Keratinocyte (primary cell): ENCODE measurements around the gene CPVL. TPM values are rescaled to one million over a fixed set of nuclear protein-coding genes. Genes with fewer than 3 reads are reported as not detected.

Source experiments
- DNase-seq: peaks from one replicate; pipeline ENCODE4 v3.0.0-alpha.2; 2011; ENCODE audit warnings: low read depth, missing footprints, low spot score
- FAIRE-seq: peaks from 2 replicates; lab custom pipeline; 2011; peaks lifted over from hg19 to GRCh38; lab: Jason Lieb, UNC
- H2AFZ ChIP-seq: 2 replicates; pipeline ENCODE4 v1.6.0; 2012; ENCODE audit warnings: low read length, control low read depth, inconsistent platforms; ENCODE audit not compliant: control insufficient read depth
- H3K27ac ChIP-seq: 2 replicates; pipeline ENCODE4 v1.5.1; 2011; ENCODE audit warnings: low read length; ENCODE audit not compliant: control insufficient read depth, insufficient read depth
- H3K27me3 ChIP-seq: 3 replicates; pipeline ENCODE4 v1.6.0; 2011; ENCODE audit warnings: low read length; ENCODE audit not compliant: control insufficient read depth, insufficient read depth; ENCODE audit errors: extremely low read depth
- H3K36me3 ChIP-seq, 2 experiments: 2 replicates in 1 of 2; 3 replicates in 1 of 2; pipeline ENCODE4 v1.5.1; 2011; ENCODE audit warnings: low read length in 2 of 2, mild to moderate bottlenecking in 1 of 2; ENCODE audit not compliant: control insufficient read depth in 2 of 2, insufficient read depth in 2 of 2; ENCODE audit errors: extremely low read depth in 1 of 2
- H3K4me1 ChIP-seq: 3 replicates; pipeline ENCODE4 v1.5.1; 2011; ENCODE audit warnings: low read length; ENCODE audit not compliant: control insufficient read depth, insufficient read depth; ENCODE audit errors: extremely low read depth
- H3K4me2 ChIP-seq: 3 replicates; pipeline ENCODE4 v1.6.0; 2011; ENCODE audit warnings: low read depth, low read length; ENCODE audit not compliant: control insufficient read depth, insufficient read depth; ENCODE audit errors: extremely low read depth
- H3K4me3 ChIP-seq, 3 experiments: fragments of 200-600 bp in 1 of 3; sonication (generic) in 1 of 3; 2 replicates in 2 of 3; 3 replicates in 1 of 3; pipeline ENCODE4 v1.5.1; 2011 to 2016; ENCODE audit warnings: low read length in 3 of 3, mild to moderate bottlenecking in 3 of 3, control low read depth in 2 of 3, inconsistent platforms in 1 of 3, low read depth in 1 of 3, mixed read lengths in 1 of 3, mixed run types in 1 of 3, moderate library complexity in 1 of 3; ENCODE audit not compliant: control insufficient read depth in 2 of 3, insufficient read depth in 2 of 3; ENCODE audit errors: extremely low read depth in 1 of 3
- H3K79me2 ChIP-seq: 2 replicates; pipeline ENCODE4 v1.6.0; 2012; ENCODE audit warnings: low read length; ENCODE audit not compliant: control insufficient read depth, insufficient read depth
- H3K9ac ChIP-seq: 3 replicates; pipeline ENCODE4 v1.6.0; 2011; ENCODE audit warnings: low read length; ENCODE audit not compliant: control insufficient read depth, insufficient read depth; ENCODE audit errors: extremely low read depth
- H3K9me1 ChIP-seq: 3 replicates; pipeline ENCODE4 v1.6.0; 2011; ENCODE audit warnings: low read length; ENCODE audit not compliant: control insufficient read depth, insufficient read depth; ENCODE audit errors: extremely low read depth
- H3K9me3 ChIP-seq: 2 replicates; pipeline ENCODE4 v1.5.1; 2012; ENCODE audit warnings: low read depth, low read length; ENCODE audit not compliant: control insufficient read depth
- H4K20me1 ChIP-seq: 3 replicates; pipeline ENCODE4 v1.6.0; 2011; ENCODE audit warnings: low read length; ENCODE audit not compliant: control insufficient read depth, insufficient read depth; ENCODE audit errors: extremely low read depth
- EZH2 ChIP-seq: IDR thresholded peaks from one replicate; pipeline ENCODE4 v1.6.1; 2012; ENCODE audit warnings: inconsistent platforms, mild to moderate bottlenecking, low read length, moderate library complexity
- dilution Hi-C: fragments of 300-500 bp; cut with MboI; formaldehyde crosslinking; loops from one replicate; pipeline ENCODE4 v1.7.0; 2020; ENCODE audit warnings: low sequenced_read_pairs; ENCODE audit not compliant: extremely low pct_ligation_motif_present
- polyA plus RNA-seq, 5 experiments: library from polyadenylated mRNA; depleted of rRNA in 3 of 5; stranded (reverse) in 3 of 5; stranded (forward) in 1 of 5; unstranded in 1 of 5; fragments of >200 nt; gene quantifications; 1 replicate in 1 of 5; 2 replicates in 3 of 5; 3 replicates in 1 of 5; pipeline versions ENCODE4 v1.2.1 to v1.2.3, GENCODE V29; 2011 to 2012; ENCODE audit warnings: missing spikeins in 2 of 5, low read depth in 1 of 5, low replicate concordance in 1 of 5
- TF ChIP-seq, protein P1 (sequence below), 3 experiments: IDR thresholded peaks in 1 of 3; conservative IDR thresholded peaks in 1 of 3; optimal IDR thresholded peaks in 1 of 3; 2 replicates in 2 of 3; 3 replicates in 1 of 3; pipeline versions ENCODE3 to v1.5.1; 2011; ENCODE audit warnings: low read length in 3 of 3, mild to moderate bottlenecking in 3 of 3, moderate library complexity in 2 of 3, control low read depth in 1 of 3, inconsistent platforms in 1 of 3; ENCODE audit not compliant: insufficient read depth in 2 of 3; ENCODE audit errors: extremely low read depth in 1 of 3

The CPVL gene
- polyA plus RNA-seq, 1 donor (not counting 4 experiments of a cell fraction or from before 2014, with no cell fraction given) = 9.8 TPM

DNA sequence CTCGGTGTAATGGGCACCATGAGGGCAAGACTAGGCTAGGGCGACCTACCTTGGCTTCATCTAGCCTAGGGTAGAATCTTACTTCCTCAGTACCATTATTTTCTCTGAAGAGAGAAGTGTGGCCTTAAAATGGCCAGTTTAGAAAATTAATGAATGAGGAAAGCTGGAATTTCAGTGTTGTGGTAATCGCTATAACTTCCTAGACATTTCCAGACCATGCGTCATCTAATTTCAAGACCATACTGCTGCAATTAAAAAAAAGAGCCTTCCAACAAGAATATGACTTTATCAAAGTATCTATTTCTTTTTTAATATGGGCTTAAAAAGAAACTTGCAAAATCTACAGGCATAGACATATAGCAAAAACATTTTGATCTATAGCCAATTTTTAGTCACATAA lies 68.5 kb downstream of the CPVL start:
- no peak overlapping the region for H3K9ac ChIP-seq
- no peak for FAIRE-seq

GRCh38 chr7:29077176-29077575 lies 69.2 kb downstream of the CPVL start:
- H3K9me3 ChIP-seq = no peaks in the 10 kb centered on the region
- FAIRE-seq = no peak
- no peak overlapping the region for H3K4me3 ChIP-seq
- no peak for TF ChIP-seq EZH2
- TF ChIP-seq, protein P1, sequence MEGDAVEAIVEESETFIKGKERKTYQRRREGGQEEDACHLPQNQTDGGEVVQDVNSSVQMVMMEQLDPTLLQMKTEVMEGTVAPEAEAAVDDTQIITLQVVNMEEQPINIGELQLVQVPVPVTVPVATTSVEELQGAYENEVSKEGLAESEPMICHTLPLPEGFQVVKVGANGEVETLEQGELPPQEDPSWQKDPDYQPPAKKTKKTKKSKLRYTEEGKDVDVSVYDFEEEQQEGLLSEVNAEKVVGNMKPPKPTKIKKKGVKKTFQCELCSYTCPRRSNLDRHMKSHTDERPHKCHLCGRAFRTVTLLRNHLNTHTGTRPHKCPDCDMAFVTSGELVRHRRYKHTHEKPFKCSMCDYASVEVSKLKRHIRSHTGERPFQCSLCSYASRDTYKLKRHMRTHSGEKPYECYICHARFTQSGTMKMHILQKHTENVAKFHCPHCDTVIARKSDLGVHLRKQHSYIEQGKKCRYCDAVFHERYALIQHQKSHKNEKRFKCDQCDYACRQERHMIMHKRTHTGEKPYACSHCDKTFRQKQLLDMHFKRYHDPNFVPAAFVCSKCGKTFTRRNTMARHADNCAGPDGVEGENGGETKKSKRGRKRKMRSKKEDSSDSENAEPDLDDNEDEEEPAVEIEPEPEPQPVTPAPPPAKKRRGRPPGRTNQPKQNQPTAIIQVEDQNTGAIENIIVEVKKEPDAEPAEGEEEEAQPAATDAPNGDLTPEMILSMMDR (optimal IDR thresholded peaks at IDR 0.05 in 1 of 3, IDR thresholded peaks at IDR 0.05 in 1 of 3, conservative IDR thresholded peaks at IDR 0.05 in 1 of 3; ENCODE audit: extremely low read depth in 1 of 3, insufficient read depth in 2 of 3, low read length in 3 of 3) = no peak
- no peaks in the 10 kb centered on the region for H3K9me1 ChIP-seq
- no peak overlapping the region for H3K27ac ChIP-seq
- H2AFZ ChIP-seq = no peak overlapping the region
- H4K20me1 ChIP-seq = no peaks in the 10 kb centered on the region
- no peak overlapping the region for H3K4me2 ChIP-seq
- DNase-seq = no peak
- dilution Hi-C loops = no loop called here
- H3K79me2 ChIP-seq = no peaks in the 10 kb centered on the region
- no peaks in the 10 kb centered on the region for H3K36me3 ChIP-seq
- no peaks in the 10 kb centered on the region for H3K27me3 ChIP-seq
- no peak overlapping the region for H3K9ac ChIP-seq
- H3K4me1 ChIP-seq = no peaks in the 10 kb centered on the region

More for the DNA sequence above, 68.5 kb downstream of the CPVL start:
- dilution Hi-C loops = no loop called here
- no peak for DNase-seq
- no peaks in the 10 kb centered on the region for H3K27me3 ChIP-seq
- no peak overlapping the region for H3K27ac ChIP-seq
- no peak overlapping the region for H3K4me2 ChIP-seq
- H3K79me2 ChIP-seq = no peaks in the 10 kb centered on the region
- no peaks in the 10 kb centered on the region for H3K9me1 ChIP-seq
- H3K36me3 ChIP-seq = no peaks in the 10 kb centered on the region
- TF ChIP-seq, protein P1 (optimal IDR thresholded peaks at IDR 0.05 in 1 of 3, IDR thresholded peaks at IDR 0.05 in 1 of 3, conservative IDR thresholded peaks at IDR 0.05 in 1 of 3; ENCODE audit: extremely low read depth in 1 of 3, insufficient read depth in 2 of 3, low read length in 3 of 3) = no peak
- TF ChIP-seq EZH2 = no peak
- no peak overlapping the region for H3K4me3 ChIP-seq
- no peaks in the 10 kb centered on the region for H4K20me1 ChIP-seq
- H3K4me1 ChIP-seq = no peaks in the 10 kb centered on the region
- no peak overlapping the region for H2AFZ ChIP-seq
- H3K9me3 ChIP-seq = no peaks in the 10 kb centered on the region
